GM20000 (cell line): ENCODE measurements around the gene ITGB5.

Experiments used
- DNase-seq: peaks from one replicate; pipeline ENCODE4 v3.0.0; 2012; ENCODE audit warnings: low spot score
- CTCF ChIP-seq: IDR thresholded peaks from 2 replicates; pipeline ENCODE4 v1.5.1; 2012; ENCODE audit warnings: mild to moderate bottlenecking, control low read depth; ENCODE audit errors: extremely low read depth, missing control alignments

Gene ITGB5

GRCh38 chr3:124883766-124884473 is 3.2 kb downstream of the ITGB5 start:
- TF ChIP-seq CTCF = no peak
- DNase-seq = no peak

- DNase-seq = no peak
- no peak for TF ChIP-seq CTCF
These were observed 4.1 kb downstream of the ITGB5 start for GRCh38 chr3:124882816-124883747.

GRCh38 chr3:124881976-124882697 is 5.0 kb downstream of the ITGB5 start:
- no peak for DNase-seq
- no peak for TF ChIP-seq CTCF

GRCh38 chr3:124879337-124879680 is 7.9 kb downstream of the ITGB5 start:
- DNase-seq = no peak
- TF ChIP-seq CTCF = no peak

- DNase-seq = no peak
These were observed 8.4 kb downstream of the ITGB5 start for GRCh38 chr3:124878561-124879336.

GRCh38 chr3:124877674-124878073 is 9.5 kb downstream of the ITGB5 start:
- DNase-seq = no peak
- TF ChIP-seq CTCF = no peak

More at GRCh38 chr3:124878561-124879336, 8.4 kb downstream of the ITGB5 start:
- no peak for TF ChIP-seq CTCF
